NCI-H146 (cell line): ENCODE results near the gene ZNF408.

ENCODE experiments used
- DNase-seq: peaks from one replicate; lab custom pipeline; 2025; lab: John Stamatoyannopoulos, UW

Gene ZNF408

GRCh38 chr11:46676436-46677158 lies 24.2 kb upstream of the ZNF408 start:
- no peak for DNase-seq

DNA sequence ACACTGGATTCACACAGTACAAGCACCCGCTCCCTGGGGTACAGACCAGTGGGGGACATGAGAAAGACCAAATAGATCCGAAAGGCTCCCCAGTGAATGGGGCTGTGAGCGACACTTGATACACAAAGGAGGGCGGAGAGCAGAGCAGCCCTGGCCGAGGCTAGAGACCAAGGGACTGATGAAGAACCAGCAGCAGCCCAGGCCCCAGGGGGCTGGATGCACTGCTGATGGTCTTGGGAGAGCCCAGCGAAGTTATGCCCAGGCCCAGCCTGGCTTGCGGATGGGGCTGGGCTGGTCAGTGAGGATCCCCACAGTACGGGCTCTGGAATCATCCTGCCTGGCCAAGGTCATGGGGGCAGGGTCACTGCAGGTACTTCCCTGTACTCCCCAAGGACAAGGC lies 23.7 kb upstream of the ZNF408 start:
- no peak for DNase-seq

DNA sequence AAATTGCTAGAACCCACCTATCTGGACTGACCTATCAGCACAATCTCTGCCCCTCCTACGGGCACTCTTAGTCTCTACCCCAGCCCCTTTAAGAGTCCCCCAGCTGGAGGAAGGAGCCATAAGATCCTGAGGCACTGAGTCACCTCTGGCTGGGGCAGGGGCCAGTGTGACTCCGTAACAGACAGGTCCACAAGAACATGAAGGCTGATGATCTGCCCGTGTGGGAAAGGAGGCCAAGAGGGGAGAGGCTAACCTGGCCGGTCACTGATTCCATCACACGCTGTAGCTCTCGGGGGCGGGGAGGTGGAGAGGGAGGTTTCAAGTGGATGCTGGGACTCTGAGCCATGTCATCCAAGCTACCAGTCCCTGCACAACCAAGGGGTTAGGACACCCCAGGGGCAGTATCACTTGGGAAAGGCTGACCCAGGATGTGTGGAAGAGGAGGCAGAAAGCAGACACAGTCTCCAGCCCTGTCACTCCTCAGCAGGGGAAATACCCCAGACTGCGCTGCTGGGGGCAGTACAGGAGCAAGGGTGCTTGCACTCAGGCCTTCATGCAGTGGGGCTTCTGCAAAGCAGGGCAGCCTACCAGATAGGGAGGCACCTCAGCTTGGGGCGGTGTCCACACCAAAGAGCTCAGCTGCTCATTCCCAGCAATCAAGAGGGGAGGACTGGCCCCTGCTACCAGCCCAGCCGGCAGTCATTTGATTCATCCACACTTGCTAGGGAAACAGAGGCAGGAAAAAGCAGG lies 22.7 kb upstream of the ZNF408 start:
- DNase-seq, result no peak

DNA sequence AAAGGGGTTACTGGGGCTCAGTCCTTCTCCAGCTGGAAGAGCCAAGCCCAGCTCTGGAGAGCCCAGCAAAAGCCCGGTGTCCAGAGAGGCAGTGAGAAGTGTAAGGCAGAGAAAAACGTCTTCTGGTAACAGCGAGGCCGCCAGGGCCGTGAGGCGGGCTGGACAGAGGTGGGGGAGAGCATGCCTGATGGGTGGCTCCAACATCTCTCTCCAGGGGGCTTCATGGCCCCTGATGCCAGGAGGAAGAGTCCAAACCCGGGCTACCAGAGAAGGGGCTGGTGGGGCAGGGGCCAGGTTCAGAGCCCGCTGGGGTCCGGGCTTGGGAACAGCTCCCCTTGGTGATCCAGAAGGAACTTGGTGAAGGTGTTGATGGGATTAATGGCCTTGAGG lies 22.1 kb upstream of the ZNF408 start:
- no peak for DNase-seq

GRCh38 chr11:46679241-46680163 lies 21.3 kb upstream of the ZNF408 start:
- DNase-seq, result no peak

GRCh38 chr11:46680164-46680760 lies 20.6 kb upstream of the ZNF408 start:
- DNase-seq, result no peak

DNA sequence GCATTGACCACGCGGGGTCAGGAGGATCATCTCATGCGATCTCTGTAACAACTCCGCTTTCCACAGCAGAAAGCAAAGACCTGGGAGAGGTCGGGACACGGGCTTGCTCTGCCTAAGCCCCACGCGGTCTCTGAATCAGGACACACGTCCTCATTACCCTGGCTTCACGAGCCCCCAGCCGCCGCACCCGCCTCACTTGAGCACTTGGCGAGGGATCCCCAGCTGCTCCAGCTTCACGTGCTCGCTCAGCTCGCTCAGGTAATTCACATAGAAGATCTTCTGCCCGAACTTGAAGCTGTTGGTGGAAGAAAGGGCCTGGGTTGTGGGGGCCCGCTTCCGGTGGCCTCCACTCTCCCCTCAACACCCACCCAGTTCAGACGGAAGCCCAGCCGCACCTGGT lies 20.0 kb upstream of the ZNF408 start:
- DNase-seq, result no peak

DNA sequence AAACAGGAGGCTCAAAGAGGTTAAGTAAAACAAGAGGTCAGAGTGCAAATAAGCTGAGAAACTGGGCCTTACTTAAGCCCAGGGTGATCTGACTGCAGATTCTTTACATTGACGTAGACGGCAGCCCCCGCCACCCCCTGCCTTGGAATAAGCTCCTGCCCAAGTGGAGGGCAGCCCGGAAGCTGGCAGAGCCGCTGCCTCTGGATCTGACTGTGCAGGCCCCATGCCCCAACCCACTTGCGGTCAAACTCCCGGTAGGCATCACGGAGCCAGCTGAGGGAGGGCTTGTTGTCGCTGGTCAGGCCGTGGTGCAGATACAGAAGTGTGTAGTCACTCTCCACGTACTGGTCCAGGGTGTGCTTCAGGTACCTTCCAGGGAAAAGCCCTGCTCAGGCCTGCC lies 19.0 kb upstream of the ZNF408 start:
- DNase-seq, result no peak

- DNase-seq, result no peak
These were observed 17.8 kb upstream of the ZNF408 start for GRCh38 chr11:46682773-46683752.

- DNase-seq, result no peak
These were observed 16.5 kb upstream of the ZNF408 start for GRCh38 chr11:46684367-46684766.

DNA sequence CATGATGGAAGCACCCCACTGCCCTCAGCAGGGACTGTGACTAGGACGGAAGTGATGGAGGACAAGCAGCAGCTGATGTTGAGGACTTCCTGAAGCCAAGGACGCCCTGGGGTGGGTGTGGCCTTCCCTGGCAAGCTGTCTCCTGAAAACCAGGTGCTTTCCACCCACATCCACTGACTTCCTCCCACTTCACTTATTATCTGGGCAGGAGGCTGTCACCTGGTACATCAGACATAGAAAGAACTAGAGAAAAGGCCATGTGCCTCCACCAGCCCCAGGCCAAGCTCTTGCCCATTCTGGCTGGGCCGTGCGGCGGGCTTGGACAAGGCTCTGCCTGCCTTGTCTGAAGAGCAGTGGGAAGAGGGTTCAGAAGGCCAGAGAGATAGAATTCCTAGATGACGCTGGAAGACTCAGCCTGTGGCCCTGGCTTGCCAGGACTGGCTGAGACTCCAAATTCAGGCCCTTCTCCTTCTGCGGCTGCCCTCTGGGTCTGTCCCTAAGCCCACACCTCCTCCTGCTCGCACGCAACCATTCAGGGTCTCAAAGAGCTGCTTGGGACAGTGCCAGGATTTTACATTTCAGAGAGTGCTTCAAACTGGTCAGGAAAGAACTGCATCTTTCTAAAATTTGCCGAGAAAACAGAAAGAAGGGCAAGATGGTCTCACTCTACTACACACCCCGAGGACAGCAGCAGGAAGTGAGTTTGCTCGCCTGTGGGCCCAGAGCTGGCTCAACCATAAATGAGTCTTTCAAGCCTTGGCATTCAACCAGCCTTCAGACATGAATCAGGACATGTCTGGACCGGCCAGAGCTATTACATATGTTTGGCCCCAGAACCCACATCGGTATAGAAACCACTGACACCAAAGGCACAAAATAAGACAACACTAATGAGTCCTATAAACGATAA lies 13.7 kb upstream of the ZNF408 start:
- DNase-seq, result no peak

DNA sequence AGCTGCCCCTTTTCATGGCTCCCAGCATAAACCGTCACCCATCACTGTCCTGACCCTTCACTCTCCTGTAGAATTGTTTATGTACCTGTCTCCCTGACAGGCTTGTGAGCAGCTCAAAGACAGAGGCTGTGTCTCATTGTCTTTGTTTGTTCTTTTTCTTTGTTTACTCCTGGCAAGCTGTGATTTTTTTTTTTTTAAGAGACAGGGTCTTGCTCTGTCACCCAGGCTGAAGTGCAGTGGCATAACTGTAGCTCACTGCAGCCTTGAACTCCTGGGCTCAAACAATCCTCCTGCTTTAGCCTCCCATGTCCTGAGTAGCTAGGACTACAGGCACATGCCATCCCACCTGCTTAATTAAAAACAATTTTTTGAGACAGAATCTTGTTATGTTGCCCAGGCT lies 10.1 kb upstream of the ZNF408 start:
- no peak for DNase-seq

DNA sequence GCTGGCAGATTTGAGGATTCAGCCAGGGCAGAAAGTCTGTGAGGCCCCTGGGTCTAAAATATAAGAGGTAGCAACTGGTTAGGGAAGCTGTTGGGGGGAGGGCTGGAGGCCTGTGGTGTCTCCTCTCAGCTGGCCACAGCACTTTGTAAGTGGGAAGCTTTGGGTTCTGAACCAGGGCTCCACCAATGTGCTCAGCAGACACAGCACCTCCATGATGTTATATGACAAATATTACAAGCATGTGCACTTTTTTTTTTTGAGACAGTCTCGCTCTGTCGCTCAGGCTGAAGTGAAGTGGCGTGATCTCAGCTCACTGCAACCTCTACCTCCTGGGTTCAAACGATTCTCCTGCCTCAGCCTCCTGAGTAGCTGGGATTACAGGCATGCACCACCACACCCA lies 8.4 kb upstream of the ZNF408 start:
- DNase-seq, result no peak

DNA sequence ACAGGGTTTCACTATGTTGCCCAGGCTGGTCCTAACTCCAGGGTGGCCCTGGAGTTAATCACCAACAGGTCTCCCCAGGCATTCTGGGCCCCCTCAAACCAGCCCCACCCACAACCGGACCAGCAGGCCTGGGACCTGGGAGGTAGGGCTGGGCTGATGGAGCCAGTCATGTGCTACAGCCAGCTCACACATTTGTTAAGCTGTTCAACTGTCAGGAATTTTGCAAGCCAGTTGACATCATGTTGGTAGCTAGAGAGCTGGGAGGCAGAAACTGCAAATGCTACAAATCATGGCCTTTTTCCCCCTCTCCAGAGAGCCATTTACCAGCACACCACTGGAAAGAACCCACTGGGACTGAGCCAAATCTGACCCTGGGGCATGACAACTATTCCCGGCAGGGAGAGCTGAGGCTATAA lies 7.2 kb upstream of the ZNF408 start:
- no peak for DNase-seq

DNA sequence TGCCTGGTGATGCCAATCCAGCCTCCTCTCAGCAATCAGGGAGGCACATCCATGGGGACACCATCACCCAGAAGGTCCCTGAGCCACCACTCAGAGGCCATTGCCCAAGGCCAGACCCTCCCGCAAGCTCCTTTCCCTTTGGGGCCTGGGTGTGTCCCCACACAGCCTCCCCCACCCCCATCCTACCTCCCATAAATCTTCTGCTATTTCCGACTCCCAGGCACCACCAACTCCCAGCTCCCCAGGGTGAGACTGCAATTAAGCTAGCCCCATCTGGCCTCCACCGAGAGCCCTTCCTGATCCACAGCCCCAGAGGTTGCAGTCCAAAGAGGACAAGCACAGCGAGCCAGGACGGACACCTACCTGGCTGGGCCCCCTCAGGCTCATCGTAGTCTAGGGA lies 6.8 kb upstream of the ZNF408 start:
- DNase-seq, result no peak

DNA sequence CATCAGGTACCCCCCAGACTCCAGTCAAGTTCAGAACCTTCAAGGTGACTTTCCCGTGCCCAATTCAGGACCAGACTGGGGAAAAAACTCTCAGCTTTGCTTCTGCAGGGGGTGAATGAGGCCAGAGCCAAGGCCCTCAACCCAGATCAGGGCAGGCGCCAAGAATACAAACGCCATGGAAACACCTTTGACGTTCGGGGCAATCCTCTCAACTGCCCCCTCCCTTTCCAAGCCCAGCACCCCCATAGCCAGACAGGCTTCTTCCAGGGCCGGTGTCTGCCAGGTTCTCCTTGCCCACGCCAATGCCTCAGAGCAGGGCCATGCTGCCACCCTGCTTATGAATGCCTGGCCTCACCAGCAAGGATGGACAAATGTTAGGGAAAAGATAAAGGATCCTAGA lies 6.2 kb upstream of the ZNF408 start:
- DNase-seq, result no peak

DNA sequence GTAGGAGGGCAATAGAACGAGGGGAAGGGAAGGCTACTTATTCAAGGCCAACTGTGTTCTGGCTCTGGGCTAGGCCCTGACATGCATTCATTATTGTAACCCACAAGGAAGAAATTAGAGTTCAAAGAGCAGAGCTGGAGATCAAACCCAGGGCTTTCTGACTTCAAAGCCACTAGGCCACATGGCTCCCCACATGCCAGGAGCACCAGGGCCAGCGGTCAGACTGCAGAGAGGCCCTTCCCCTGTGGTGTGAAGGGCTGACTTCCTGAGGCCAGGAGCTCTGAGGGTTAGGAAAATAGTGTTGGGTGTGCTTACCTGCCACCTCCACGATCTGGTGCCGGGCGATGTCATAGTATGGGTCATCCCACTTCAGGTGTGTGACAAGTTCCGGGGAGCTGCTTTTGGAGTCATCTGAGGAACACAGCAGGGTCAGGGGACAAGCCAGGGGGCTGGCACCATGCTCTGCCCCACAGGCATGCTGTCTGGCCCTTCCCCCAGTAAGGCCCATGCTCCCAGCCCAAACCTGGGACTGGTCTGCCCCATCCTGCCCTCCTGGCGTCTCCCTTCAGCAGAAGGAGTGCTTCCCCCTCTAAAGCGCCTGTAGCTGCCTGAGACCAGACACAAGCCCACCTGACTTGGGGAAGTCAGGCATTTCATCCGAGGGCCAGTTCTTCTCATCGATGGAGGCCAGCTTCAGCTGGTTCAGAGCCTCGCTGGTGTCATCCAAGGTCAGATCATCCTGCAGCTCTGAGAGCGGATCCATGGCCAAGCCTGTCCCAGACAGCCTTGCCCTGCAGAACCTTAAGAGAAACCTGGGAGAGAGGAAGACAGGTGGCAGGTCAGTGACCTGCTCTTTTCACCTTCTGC lies 5.3 kb upstream of the ZNF408 start:
- no peak for DNase-seq

DNA sequence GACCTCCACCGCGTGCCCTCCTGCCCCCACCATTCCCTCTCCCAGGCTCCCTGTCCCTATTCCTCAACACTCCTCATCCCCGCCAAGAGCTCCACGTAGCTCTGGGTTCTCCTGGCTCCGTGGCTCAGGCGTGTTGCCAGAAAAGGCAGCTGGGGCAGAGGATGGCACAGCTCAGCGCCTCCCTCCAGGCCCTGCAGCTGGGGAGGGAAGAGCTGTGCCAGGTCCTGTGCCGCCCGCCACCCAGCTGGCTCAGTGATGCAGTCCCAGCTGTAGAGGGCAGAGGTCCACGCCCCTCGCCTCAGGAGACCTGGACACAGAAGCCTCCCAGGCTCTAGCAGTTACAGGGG lies 4.6 kb upstream of the ZNF408 start:
- DNase-seq, result no peak

- no peak for DNase-seq
These were observed 3.5 kb upstream of the ZNF408 start for GRCh38 chr11:46697303-46697702.
